ENCODE results near the gene SEMA3A.
"Not testable (repeated sequence)": the region's sequence is repeated elsewhere in the genome, so short reads cannot be mapped to it uniquely, and the experiment has no call there.

The SEMA3A gene

GRCh38 chr7:84108119-84108518 is 86.5 kb downstream of the SEMA3A start:
- no peak for DNase-seq

GRCh38 chr7:84107259-84107658 is 87.3 kb downstream of the SEMA3A start:
- DNase-seq = no peak

- no peak for DNase-seq
Measured at GRCh38 chr7:84106291-84106690, 88.3 kb downstream of the SEMA3A start.

- no peak for DNase-seq
Measured at GRCh38 chr7:84105586-84105985, 89.0 kb downstream of the SEMA3A start.

- DNase-seq = no peak
Measured at GRCh38 chr7:84104826-84105225, 89.8 kb downstream of the SEMA3A start.

GRCh38 chr7:84102213-84102612 is 92.4 kb downstream of the SEMA3A start:
- no peak for DNase-seq

- no peak for DNase-seq
Measured at GRCh38 chr7:84100866-84101265, 93.7 kb downstream of the SEMA3A start.

GRCh38 chr7:84095971-84096370 is 98.6 kb downstream of the SEMA3A start:
- DNase-seq = no peak

- DNase-seq = no peak
Measured at GRCh38 chr7:84092207-84092606, 102.4 kb downstream of the SEMA3A start.

GRCh38 chr7:84091318-84091717 is 103.3 kb downstream of the SEMA3A start:
- no peak for DNase-seq

- no peak for DNase-seq
Measured at GRCh38 chr7:84088802-84089201, 105.8 kb downstream of the SEMA3A start.

GRCh38 chr7:84085998-84086397 is 108.6 kb downstream of the SEMA3A start:
- DNase-seq = no peak

- DNase-seq = no peak
Measured at GRCh38 chr7:84085147-84085546, 109.4 kb downstream of the SEMA3A start.

- DNase-seq = no peak
Measured at GRCh38 chr7:84083846-84084245, 110.7 kb downstream of the SEMA3A start.

- DNase-seq = no peak
Measured at GRCh38 chr7:84081973-84082522, 112.5 kb downstream of the SEMA3A start.

- no peak for DNase-seq
Measured at GRCh38 chr7:84077336-84077735, 117.3 kb downstream of the SEMA3A start.

GRCh38 chr7:84076219-84076618 is 118.4 kb downstream of the SEMA3A start:
- no peak for DNase-seq

- no peak for DNase-seq
Measured at GRCh38 chr7:84073186-84073875, 121.3 kb downstream of the SEMA3A start.

GRCh38 chr7:84070770-84071169 is 123.8 kb downstream of the SEMA3A start:
- no peak for DNase-seq

- no peak for DNase-seq
Measured at GRCh38 chr7:84069999-84070500, 124.5 kb downstream of the SEMA3A start.

- no peak for DNase-seq
Measured at GRCh38 chr7:84069033-84069432, 125.6 kb downstream of the SEMA3A start.

GRCh38 chr7:84062489-84062901 is 132.1 kb downstream of the SEMA3A start:
- not testable (repeated sequence) for DNase-seq

GRCh38 chr7:84060760-84061261 is 133.8 kb downstream of the SEMA3A start:
- no peak for DNase-seq

GRCh38 chr7:84060000-84060399 is 134.6 kb downstream of the SEMA3A start:
- DNase-seq = no peak
